Body of pancreas (tissue), 4 donors: Measurements from ENCODE around the gene UBE2U. TPM values are rescaled to one million over a fixed set of nuclear protein-coding genes. Genes with fewer than 3 reads are reported as not detected.

Experiments
- ATAC-seq: fragments of 150-250 bp; one replicate; pipeline ENCODE4 v1.9.1; 2016
- DNase-seq, 4 donors: peaks; one replicate each; pipeline ENCODE4 v3.0.0-alpha.2; 2019
- H3K27ac ChIP-seq, 4 donors: fragments of 200-600 bp; sonication (generic); 1 replicate in 3 of 4; 2 replicates in 1 of 4; pipeline versions ENCODE4 v1.5.1 to v1.6.1; 2016 to 2019; ENCODE audit warnings: mild to moderate bottlenecking in 1 of 4, mixed read lengths in 1 of 4, moderate library complexity in 1 of 4
- H3K27me3 ChIP-seq, 2 donors: fragments of 200-600 bp; sonication (generic); one replicate each; pipeline ENCODE4 v1.6.0; 2016; ENCODE audit warnings: mild to moderate bottlenecking in 1 of 2
- H3K36me3 ChIP-seq, 2 donors: fragments of 200-600 bp; sonication (generic); replicated peaks in 1 of 2; 2 replicates each; pipeline ENCODE4 v1.5.1; 2016; ENCODE audit warnings: low read depth in 2 of 2; ENCODE audit not compliant: insufficient read depth in 1 of 2
- H3K4me1 ChIP-seq: fragments of 200-600 bp; sonication (generic); one replicate; pipeline ENCODE4 v1.6.0; 2016
- H3K4me3 ChIP-seq, 2 donors: fragments of 200-600 bp; sonication (generic); 1 replicate in 1 of 2; 2 replicates in 1 of 2; pipeline ENCODE4 v1.5.1; 2016 to 2019
- H3K9me3 ChIP-seq, 3 donors: fragments of 200-600 bp; sonication (generic); 1 replicate in 2 of 3; 2 replicates in 1 of 3; pipeline ENCODE4 v1.5.1; 2016
- POLR2A ChIP-seq, 3 donors: fragments of 450-650 bp; IDR thresholded peaks; one replicate each; pipeline ENCODE4 v1.6.1; 2016; ENCODE audit warnings: antibody characterized with exemption in 3 of 3, mild to moderate bottlenecking in 2 of 3
- WGBS, 2 donors: methylation state at CpG; one replicate each; pipeline ENCODE4 v1.1.5; 2017; 5-methylcytosine and 5-hydroxymethylcytosine counted together
- intact Hi-C: fragments of 100-400 bp; cut with DNase I; formaldehyde crosslinking; loops from one replicate; pipeline ENCODE4 v1.15.1; 2023
- total RNA-seq, 2 donors: library from RNA; depleted of rRNA; stranded (reverse); fragments of >200 nt; gene quantifications; one replicate each; pipeline ENCODE4 v1.1.0, GENCODE V29; 2016
- TF ChIP-seq, protein P1 (sequence below), 7 experiments: fragments of 450-650 bp in 4 of 7; fragments of 200-600 bp in 3 of 7; sonication (generic) in 3 of 7; IDR thresholded peaks; one replicate each; pipeline ENCODE4 v1.5.1; 2016 to 2019; ENCODE audit warnings: antibody characterized with exemption in 7 of 7

UBE2U gene
- total RNA-seq, 2 donors from 2014 or later = not detected

- Histone ChIP-seq H3K9me3 (no peaks in the 10 kb centered on the region), H3K4me3 (no peak overlapping the region), H3K27me3 (no peaks in the 10 kb centered on the region), H3K27ac (no peak overlapping the region), H3K4me1 (no peaks in the 10 kb centered on the region), H3K36me3 (no peaks in the 10 kb centered on the region)
- intact Hi-C loops = loop anchor here (10.0 kb wide), 1 partner anchor 546 kb away; no protein-coding TSS in a partner anchor
- TF ChIP-seq POLR2A (IDR thresholded peaks at IDR 0.05) = no peak
- TF ChIP-seq, protein P1, sequence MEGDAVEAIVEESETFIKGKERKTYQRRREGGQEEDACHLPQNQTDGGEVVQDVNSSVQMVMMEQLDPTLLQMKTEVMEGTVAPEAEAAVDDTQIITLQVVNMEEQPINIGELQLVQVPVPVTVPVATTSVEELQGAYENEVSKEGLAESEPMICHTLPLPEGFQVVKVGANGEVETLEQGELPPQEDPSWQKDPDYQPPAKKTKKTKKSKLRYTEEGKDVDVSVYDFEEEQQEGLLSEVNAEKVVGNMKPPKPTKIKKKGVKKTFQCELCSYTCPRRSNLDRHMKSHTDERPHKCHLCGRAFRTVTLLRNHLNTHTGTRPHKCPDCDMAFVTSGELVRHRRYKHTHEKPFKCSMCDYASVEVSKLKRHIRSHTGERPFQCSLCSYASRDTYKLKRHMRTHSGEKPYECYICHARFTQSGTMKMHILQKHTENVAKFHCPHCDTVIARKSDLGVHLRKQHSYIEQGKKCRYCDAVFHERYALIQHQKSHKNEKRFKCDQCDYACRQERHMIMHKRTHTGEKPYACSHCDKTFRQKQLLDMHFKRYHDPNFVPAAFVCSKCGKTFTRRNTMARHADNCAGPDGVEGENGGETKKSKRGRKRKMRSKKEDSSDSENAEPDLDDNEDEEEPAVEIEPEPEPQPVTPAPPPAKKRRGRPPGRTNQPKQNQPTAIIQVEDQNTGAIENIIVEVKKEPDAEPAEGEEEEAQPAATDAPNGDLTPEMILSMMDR (IDR thresholded peaks at IDR 0.05) = no peak
- 48 to 66% methylated on average over 4 of the region's 4 CpGs for WGBS, 2 donors
- DNase-seq (no peak), ATAC-seq (no peak)
Observed at GRCh38 chr1:64231153-64231552, 27.7 kb downstream of the UBE2U start.

GRCh38 chr1:64231654-64232053 is 28.2 kb downstream of the UBE2U start:
- intact Hi-C loops = loop anchor here (10.0 kb wide), 1 partner anchor 547 kb away; no protein-coding TSS in a partner anchor
- Histone ChIP-seq H3K36me3 (no peaks in the 10 kb centered on the region), H3K27me3 (no peaks in the 10 kb centered on the region), H3K4me3 (no peak overlapping the region), H3K9me3 (no peaks in the 10 kb centered on the region), H3K4me1 (no peaks in the 10 kb centered on the region), H3K27ac (no peak overlapping the region)
- DNase-seq = no peak
- no peak for ATAC-seq
- TF ChIP-seq, protein P1 (IDR thresholded peaks at IDR 0.05) = no peak
- TF ChIP-seq POLR2A (IDR thresholded peaks at IDR 0.05) = no peak

- Histone ChIP-seq H3K4me3 (no peak overlapping the region), H3K9me3 (no peaks in the 10 kb centered on the region), H3K27ac (no peak overlapping the region), H3K4me1 (no peaks in the 10 kb centered on the region), H3K27me3 (no peaks in the 10 kb centered on the region), H3K36me3 (no peaks in the 10 kb centered on the region)
- intact Hi-C loops = loop anchor here (5.0 to 10.0 kb wide), 2 partner anchors 550 to 617 kb away; no protein-coding TSS in a partner anchor
- no peak for DNase-seq
- no peak for ATAC-seq
- no peak for TF ChIP-seq POLR2A (IDR thresholded peaks at IDR 0.05)
- TF ChIP-seq, protein P1 (IDR thresholded peaks at IDR 0.05) = no peak
Observed at GRCh38 chr1:64234714-64235113, 31.3 kb downstream of the UBE2U start.

DNA sequence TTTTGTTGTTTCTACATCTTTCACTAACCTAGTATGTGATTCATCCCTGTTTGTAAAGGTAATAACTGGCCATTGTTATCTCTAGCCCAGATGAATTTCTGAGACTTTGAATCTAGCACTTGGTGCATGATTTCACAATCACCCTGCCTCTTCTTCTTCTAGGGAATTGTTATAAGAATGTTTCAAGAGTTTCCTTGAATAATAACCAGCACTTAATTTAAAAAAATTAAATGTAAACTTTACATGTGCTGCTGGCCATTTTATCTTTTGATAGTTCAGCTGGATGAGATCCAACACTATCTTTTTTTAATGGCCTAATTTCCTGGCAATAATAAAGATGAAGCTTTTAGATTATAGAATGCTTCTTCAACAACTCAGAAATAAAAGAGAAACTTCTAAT is 31.8 kb downstream of the UBE2U start:
- TF ChIP-seq, protein P1 (IDR thresholded peaks at IDR 0.05) = no peak
- TF ChIP-seq POLR2A (IDR thresholded peaks at IDR 0.05) = no peak
- intact Hi-C loops = loop anchor here (5.0 to 10.0 kb wide), 2 partner anchors 550 to 618 kb away; no protein-coding TSS in a partner anchor
- DNase-seq (no peak), ATAC-seq (no peak)
- H3K27ac ChIP-seq = no peak overlapping the region
- no peaks in the 10 kb centered on the region for H3K9me3 ChIP-seq
- H3K27me3 ChIP-seq = no peaks in the 10 kb centered on the region
- no peaks in the 10 kb centered on the region for H3K4me1 ChIP-seq
- H3K36me3 ChIP-seq = no peaks in the 10 kb centered on the region
- H3K4me3 ChIP-seq = no peak overlapping the region

GRCh38 chr1:64235910-64236309 is 32.5 kb downstream of the UBE2U start:
- TF ChIP-seq, protein P1 (IDR thresholded peaks at IDR 0.05) = no peak
- no peak for TF ChIP-seq POLR2A (IDR thresholded peaks at IDR 0.05)
- WGBS, 2 donors = 75 to 92% methylated on average over 1 of the region's 1 CpG

More at GRCh38 chr1:64235910-64236309, 32.5 kb downstream of the UBE2U start:
- Histone ChIP-seq H3K36me3 (no peaks in the 10 kb centered on the region), H3K27ac (no peak overlapping the region), H3K9me3 (no peaks in the 10 kb centered on the region), H3K4me1 (no peaks in the 10 kb centered on the region), H3K27me3 (no peaks in the 10 kb centered on the region), H3K4me3 (no peak overlapping the region)
- ATAC-seq (no peak), DNase-seq (no peak)
- intact Hi-C loops = loop anchor here (5.0 to 10.0 kb wide), 2 partner anchors 551 to 619 kb away; no protein-coding TSS in a partner anchor
